CD1c-positive myeloid dendritic cell (primary cell): Measurements from ENCODE around the gene CALML6.

Experiments used
- DNase-seq: peaks from one replicate; pipeline ENCODE4 v3.0.0-alpha.2; 2016; ENCODE audit errors: extremely low spot score

The CALML6 gene

DNA sequence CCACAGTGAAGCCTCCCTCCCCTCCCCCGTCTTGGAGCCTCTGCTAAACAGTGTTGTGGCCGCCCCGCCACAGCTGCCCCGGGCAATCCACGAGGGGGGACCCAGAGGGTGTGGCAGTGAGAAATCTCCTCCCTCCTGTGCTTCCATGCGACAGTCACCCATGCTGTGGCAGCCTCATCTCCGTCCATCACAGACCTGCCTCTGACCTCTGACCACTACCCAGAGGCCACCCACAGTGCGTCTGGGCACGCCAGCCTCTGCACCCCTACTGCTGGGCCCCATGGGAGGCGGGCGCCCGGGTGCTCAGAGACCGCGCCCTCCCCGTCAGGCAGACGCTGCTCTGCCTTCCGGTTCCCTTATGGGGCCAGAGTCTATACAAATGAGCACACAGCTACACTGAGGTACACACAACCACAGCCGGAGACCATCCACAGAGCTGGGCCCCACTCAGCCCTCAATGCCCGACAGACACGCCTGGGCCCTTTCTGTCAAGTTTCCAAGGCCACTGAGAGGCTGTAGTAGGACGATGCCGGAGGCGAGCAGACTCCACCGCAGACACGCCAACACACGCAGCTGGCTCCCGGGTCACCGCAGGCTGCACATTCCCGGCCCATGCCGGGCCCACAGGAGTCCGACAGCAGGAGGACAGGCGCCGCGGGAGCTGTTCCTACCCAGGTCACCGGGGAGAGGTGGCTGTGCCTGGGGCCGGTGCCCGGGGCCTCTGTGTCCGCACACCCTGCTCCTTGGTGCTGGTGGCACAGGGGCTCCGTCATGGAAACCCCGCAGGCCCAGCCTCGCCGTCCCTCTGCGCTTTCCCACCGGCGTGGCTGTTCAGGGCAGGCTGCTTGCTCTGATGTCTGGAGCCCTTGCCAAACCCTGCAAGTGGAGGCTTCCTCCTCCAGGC lies 27.9 kb downstream of the CALML6 start:
- DNase-seq = no peak

DNA sequence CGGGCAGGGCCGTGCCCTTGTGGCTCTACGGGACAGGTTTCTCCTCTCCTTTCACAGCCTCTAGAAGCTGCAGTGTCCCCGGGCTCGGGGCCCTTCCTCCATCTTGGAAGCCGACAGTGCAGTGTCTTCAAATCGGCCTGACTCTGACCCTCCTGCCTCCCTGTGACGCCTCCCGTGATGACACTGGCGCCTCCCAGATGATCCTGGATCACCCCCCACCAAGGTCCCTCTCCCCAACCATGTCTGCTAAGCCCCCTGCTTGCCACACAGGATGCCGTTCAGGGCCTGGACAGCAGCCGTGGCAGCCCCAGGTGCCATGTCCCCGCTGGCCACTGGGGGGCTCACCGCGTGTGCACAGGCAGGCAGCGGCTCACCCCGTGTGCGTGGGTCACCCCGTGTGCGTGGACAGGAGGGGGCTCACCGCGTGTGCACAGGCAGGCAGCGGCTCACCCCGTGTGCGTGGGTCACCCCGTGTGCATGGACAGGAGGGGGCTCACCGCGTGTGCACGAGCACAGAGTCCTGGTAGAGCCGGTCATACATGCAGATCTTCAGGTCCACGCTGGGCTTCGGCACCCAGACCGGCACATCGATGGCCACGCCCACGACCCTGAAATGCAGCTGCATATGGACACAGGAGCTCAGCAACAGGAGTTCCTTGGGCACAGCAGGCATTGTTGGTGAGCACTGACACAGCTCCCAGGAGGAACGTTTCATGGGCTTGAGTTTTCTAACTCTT lies 28.9 kb downstream of the CALML6 start:
- peak; percentile 53 for DNase-seq

DNA sequence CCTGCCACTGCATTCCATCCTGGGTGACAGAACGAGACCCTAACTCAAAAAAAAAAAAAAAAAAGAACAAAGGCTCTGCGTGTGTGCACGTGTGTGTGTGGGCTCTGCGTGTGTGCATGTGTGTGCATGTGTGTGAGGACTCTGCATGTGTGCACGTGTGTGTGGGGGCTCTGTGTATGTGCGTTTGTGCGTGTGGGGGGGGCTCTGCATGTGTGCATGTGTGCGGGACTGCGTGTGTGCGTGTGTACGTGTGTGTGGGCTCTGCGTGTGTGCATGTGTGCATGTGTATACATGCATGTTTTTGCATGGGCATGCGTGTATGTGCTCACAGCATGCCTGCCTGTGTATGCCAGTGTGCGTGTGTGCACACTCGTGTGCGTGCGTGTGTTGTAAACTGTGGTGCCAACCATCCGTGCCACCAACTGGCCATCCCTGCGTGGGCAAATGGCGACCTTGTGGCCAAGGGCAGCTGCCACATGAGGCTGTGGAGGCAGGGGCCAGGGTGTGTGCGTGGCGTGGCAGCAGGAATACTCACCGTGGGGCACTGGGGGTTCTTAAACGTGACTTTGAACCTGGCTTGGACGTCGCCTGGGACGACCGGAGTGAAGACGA lies 30.8 kb downstream of the CALML6 start:
- no peak for DNase-seq

DNA sequence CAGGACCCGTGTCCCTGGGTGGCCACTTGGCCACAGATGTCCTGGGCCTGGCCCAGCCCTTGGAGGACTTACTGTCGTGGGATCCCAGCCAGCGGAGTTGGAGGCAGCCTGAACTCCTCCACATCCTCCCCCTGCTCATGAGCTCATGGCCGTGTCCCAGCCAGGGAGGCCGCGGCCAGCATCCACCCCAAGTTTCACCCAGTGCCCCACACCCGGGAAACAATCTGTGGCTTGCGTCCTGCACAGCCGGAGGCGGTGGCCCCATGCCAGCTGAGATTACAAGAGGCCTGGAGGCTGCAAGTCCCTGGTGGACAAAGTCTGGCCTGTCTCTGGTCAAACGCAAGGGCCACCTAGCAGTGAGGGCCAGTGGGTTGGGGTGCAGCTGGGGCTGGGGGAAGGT lies 31.5 kb downstream of the CALML6 start:
- no peak for DNase-seq

DNA sequence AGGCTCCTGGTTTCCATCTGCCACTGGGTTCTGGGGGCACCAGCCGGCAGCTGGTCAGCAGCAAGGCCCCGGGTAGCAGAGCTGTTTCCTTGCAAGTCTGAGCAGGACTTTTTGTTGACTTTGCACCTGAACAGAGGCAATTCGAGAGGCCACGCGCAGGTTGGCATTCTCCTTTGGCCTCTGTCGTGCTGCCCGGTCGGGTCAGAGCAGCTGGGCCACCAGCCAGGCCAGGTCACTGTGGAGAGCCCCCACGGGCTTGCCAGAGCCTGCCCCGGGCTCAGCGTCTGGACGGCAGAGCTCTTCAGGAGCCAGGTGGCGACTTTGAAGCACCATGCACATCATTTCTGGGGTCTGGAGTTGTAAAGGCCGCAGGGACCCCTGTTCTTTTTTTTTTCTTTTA lies 32.4 kb downstream of the CALML6 start:
- no peak for DNase-seq

DNA sequence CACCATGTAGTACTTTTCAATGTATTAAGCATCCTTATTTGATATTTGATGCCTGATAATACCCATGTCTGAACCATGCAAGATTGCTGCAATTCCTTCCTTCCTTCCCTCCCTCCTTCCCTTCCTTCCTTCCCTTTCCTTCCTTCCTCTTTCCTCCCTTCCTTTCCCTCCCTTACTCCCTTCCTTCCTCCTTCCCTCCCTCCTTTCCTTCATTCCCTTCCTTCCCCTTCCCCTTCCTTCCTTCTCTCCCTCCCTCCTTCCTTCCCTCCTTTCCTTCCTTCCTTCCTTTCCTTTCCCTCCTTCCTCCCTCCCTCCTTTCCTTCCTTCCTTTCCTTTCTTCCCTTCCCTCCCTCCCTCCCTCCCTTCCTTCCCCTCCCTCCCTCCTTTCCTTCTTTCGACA lies 33.7 kb downstream of the CALML6 start:
- DNase-seq = no peak

DNA sequence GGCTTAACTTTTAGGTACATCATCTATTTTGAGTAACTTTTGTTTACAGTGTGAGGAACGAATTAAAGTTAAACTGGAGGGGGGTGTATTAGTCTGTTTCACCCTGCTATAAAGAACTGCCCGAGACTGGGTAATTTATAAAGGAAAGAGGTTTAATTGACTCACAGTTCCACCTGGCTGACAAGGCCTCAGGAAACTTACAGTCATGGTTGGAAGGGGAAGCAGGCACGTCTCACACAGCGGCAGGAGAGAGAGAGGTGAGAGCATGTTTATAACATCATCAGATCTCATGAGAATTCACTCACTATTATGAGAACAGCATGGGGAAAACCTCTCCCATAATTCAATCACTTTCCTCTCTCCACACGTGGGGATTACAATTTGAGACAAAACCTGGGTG lies 35.9 kb downstream of the CALML6 start:
- no peak for DNase-seq

DNA sequence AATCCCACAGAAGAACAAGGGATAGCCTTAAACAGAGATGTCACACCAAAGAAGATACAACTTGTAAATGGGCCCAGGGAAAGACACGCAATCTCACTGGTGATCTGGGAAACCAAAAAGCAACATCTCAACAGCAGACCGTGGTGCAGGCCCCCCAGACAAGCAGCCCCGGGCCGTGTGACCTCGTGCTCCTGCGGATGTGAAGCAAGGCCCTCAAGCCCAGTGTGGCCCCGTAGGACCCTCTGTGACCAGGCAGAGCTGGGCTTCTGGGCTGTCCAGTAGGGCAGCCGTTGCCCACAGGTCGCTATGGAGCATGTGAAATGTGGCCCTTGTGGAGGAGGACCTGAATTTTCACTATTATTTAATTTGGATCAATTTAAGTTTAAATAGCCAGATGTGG lies 39.0 kb downstream of the CALML6 start:
- no peak for DNase-seq

DNA sequence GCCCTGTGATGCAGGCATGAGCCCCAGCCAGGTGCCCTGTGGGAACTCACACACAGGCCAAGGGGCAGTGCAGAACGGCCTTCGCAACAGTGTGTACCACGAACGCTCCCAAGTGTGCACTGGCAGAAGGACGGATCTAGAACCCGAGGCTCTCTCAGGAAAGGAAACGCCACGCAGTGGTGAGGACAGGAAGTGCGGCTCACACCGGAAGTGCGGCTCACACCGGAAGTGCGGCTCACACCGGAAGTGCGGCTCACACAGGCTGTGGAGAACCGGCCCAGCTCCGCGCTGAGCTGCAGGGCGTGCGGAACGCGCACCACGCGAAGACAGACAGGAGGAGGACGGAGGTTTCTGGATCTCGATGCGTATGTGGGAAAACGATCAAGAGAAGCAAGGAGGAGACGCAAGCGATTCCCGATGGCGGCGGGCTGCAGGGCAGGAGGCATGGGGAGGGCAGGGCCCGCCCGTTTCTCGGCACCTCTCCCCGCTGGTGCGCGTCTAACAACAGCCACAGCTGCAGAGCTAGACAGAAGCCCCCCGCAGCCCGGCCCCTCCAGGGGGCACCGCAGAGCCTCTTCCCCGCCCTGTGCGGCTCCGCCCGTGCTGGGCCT lies 39.9 kb downstream of the CALML6 start:
- DNase-seq = no peak

DNA sequence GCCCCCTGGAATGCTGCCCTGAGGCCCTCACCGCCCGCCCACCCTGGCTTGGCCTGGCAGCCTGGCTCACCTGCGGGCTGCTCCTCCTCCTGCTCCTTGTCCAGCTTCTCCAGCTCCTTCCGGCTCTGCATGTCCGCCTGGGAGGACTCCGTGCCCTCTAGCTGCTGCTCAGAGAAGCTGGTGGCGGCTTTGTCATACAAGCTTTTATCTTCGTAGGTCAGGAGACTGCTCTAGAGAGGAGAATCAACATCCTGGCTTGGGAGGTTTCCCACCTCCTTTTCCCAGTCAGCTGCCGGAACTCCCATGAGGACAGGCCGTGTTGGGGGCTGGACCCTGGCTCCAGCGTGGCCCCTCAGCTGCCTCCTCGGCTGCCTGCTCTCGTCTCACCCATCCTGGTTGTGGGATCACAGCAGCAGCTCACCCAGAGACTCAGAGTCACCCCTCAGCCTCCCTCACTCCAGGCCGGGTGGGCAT lies 40.6 kb downstream of the CALML6 start:
- no peak for DNase-seq

DNA sequence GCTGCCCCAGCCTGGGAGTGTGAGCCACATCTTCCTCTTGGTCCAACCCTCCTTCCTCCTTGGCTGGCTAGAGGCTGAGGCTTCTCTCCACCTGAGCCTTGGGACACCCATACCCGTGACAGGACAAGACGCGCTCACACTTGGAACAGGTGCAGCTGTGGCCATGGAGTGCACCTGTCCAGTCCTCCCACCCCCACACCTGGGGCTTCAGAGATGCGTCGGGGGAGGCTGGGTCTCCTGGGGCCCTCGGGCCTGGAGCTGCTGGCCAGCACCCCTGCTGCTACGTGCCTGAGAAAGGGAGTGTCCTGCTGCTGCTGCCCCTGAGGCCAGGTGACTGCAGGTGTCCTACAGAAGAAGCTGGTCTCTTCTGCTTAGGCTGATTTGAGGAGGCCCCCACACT lies 41.0 kb downstream of the CALML6 start:
- DNase-seq = no peak

DNA sequence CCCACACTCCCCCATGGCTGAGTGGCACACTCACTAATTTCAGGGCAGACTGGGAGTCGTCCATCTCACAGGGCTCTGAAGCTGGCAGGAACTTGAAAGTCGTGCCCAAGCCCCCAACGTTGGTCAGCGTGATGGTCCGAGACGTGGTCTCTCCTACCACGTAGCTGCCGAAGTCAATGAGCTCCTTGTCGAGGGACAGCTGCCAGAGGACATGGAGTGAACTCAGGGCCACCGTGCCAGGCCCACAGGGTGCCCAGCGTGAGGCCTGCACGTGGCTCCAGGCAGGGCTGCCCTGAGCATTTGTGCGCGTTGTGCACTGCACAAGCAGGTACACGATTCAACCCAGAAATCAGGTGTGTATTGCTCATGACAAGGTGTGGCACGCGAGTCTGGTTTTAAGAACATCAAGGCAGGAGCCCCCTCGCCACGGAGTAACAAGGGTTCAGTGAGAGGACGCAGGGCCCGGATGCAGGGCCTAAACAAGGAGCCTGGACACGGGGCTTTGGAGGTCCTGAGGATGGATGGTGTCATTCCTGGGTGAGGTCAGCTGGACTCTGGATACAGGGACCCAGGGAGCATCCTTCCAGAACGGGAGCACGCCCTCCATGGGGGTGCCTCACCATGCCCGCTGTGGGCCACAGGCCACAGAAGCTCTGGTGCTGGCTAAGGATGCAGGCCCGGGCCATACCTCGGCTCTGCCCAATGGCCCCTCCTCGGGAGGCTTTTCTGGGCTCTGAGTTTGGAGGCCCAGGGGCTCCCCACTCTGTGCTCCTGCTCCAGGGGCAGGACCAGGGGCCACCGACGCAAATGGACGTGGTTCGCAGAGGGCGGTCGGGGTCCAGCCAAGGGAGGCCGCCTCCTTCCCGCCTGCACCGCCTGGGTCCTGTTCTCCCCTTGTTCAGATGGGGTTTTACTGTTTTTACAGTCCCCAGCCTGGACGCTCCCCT lies 41.8 kb downstream of the CALML6 start:
- DNase-seq = no peak

DNA sequence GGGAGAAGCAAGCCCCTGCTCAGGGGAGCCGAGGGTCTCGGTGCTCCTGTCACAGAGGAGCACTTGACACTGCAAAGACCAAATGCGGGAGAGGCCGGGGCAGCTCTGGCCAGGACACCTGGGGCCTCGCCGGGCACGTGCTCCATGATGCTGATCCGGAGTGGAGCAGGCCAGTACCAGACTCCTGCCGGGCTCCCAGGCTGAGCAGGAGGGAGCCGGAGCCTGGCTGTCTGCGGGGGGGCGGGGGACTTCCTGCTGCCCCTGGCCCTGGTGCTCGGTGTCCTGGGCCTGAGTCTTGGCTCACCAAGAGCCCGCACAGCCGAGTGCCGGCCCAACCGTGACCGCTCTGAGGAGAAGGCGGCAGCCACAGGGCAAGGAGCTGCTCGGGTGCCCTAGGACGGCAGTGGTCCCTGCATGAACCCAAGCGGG lies 42.5 kb downstream of the CALML6 start:
- DNase-seq = no peak

DNA sequence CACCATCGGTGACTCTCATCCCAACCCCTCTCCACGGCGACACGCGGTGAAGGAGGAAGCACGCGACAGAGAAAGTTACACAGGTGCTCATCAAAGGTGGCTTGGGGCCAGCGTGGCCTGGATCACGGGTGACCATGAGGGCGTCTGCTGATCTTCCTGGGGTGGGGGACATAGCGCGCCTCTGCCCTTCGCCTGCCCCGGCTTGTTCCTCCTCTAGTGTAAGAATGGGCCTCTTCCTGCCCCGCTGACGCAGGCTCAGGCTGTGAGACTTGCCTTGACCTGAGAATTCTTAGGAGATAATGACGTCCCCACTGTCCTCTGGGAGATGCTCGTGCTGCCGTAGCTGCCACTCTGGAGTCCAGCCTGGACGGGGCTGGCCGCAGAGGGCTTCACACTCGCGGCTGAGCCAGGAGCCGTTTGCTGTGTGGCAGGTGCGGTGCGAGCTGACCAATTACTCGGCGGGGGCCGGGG lies 43.0 kb downstream of the CALML6 start:
- DNase-seq = no peak

DNA sequence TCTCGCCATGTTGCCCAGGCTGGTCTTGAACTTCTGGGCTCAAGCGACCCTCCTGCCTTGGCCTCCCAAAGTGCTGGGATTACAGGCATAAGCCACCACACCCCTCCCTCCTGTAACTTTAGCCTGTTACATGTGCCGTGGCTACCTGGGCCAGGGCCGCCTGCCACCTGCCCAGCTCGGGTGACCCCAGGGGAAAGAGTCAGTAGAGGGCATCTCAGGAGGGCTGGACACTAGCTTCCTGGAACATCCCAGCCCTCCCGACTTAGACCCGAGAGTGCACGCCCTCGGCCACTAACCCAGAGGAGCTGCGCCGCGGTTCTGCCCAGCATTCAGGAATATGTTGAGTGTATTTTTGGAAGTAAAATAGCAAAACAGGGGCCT lies 44.4 kb downstream of the CALML6 start:
- no peak for DNase-seq

DNA sequence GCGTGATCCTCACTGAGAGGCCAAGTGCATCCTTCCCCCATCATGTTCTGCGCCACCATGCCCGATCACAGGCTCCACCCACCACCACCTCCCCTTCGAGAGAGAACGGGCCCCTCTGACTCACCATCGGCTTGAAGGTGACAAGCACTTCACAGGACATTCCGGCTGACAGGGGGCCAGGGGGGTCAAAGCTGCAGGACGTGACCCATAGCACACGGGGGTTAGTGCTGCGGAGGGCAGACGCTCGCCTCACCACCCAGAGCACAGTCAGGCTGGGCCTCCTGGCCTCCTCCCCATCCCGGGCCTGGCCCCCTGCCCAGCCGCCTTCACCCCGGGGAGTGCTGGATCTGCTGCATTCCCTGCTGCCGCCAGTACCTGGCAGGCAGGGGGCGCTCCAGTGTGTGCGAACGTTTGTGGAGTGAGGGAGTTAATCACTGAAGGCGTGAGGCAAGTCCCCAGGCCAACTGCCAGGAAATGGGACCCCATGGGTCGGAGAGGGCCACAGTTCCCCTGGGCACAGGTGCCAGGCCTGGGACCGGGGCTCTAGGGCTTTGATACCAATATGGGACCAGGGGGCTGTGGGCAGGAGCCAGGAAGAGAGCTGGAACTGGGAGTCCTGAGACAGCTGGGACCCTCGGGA lies 44.9 kb downstream of the CALML6 start:
- DNase-seq = peak; percentile 64

DNA sequence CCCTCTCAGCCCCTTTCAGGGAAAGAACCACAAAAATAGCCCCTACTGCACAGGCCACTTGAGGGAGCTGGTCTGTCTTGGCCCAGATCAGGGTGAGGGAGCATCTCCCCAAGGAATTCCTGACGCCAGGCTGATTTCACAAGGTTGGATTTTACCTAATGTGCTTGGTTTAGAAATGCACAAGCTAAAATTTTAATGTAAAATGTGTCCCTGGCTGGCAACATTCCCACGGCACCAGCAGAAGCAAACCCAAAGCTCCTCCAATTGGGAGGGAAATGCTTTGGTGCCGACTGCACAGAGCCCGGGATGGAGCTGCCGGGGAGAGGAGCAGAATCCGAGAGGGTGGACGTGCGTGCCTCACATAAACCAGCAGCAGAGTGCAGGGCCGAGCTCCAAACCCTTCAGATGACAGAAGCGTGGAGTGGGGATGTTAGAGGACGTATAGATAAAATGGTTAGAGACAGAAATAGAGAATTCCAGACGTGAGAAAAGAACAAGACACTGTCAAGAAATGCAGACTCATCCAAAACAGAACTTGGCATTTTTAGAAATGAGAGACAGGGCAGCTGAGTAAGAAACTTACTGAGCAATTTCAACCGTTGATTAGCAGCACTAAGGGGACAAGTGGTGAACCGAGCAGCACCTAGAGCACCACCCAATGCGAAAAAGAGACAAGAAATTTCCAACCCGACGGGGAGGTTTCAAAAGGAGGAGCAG lies 45.6 kb downstream of the CALML6 start:
- no peak for DNase-seq

DNA sequence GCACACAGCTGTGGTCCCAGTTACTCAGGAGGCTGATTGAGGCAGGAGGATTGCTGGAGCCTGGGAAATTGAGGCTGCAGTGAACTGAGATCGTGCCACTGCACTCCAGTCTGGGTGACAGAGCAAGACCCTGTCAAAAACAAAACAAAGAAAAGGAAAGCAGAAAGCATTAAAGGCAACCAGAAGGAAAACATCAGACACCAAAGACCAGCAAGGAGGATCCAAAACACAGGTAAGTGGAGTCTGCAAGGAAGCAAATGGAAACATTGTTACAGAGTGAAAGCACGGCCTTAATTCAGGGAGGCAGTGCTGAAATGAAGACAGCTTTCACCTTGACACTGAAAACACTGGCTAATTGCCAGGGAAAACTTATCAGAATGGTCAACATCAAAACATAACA lies 47.7 kb downstream of the CALML6 start:
- DNase-seq = no peak

DNA sequence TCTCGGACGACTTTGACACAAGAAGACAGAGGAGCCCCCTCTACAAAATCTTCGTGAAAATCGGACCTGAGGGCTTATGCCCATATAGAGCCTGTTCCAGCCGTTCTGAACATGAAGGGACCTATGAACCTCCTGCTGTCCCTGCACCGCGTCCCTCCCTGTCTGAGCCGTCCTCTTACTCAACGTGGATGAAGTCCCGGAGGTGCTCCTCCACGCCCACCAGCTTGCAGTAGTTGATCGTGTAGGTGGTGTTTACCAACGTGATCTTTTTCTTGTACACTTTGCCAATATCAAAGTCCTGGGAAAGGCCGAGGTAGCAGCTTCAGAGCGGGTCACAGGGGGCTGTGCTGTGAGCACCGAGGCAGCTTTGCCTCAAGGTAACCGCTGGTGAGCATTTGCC lies 48.5 kb downstream of the CALML6 start:
- DNase-seq = no peak

DNA sequence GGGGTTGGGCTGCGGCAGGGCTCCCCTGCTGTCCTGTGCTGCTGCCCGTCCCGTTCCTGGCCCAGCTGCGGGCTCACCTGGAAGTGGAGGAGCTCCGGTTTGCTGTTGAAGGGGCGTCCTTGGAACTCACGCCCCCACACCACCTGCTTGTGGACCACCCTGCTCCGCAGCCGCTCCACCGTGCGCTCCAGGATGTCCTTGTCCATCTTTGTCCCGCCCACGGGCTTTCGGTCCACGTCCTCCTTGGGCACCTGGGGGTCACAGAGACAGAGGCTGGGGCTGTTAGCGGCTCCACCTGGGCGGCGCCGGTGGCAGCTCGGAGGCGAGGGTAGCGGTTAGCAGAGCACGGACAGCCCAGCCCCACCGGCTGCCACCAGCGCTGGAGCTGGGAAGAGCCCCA lies 49.8 kb downstream of the CALML6 start:
- DNase-seq = no peak
